H1 (cell line): ENCODE measurements around the gene RBMX. TPM values are rescaled to one million over a fixed set of nuclear protein-coding genes. Genes with fewer than 3 reads are reported as not detected.
"Not testable (repeated sequence)": the region's sequence is repeated elsewhere in the genome, so short reads cannot be mapped to it uniquely, and the experiment has no call there.

Experiments used
- CTCF ChIA-PET: fragments of 300-600 bp; sonication (Branson Sonifier 250); formaldehyde crosslinking; loops from one replicate; lab custom pipeline; 2021; ENCODE audit not compliant: partially characterized antibody; lab: Charles Lee
- POLR2A ChIA-PET: fragments of 300-600 bp; sonication (Branson Sonifier 250); formaldehyde crosslinking; loops from one replicate; lab custom pipeline; 2021; ENCODE audit warnings: inconsistent platforms; ENCODE audit not compliant: partially characterized antibody; lab: Charles Lee
- DNase-seq, 2 experiments: peaks; one replicate each; pipeline versions ENCODE4 v3.0.0 to v3.0.0-alpha.2; 2010 to 2022; ENCODE audit warnings: low spot score in 2 of 2, low read depth in 1 of 2, mixed read lengths in 1 of 2
- FAIRE-seq: peaks from 2 replicates; lab custom pipeline; 2011; peaks lifted over from hg19 to GRCh38; lab: Jason Lieb, UNC
- H2AFZ ChIP-seq: 2 replicates; pipeline ENCODE4 v1.8.1; 2012; ENCODE audit warnings: low read length, inconsistent platforms
- H2AK5ac ChIP-seq: 2 replicates; pipeline ENCODE4 v1.6.1; 2013; ENCODE audit warnings: low read depth, low read length
- H2BK120ac ChIP-seq: replicated peaks from 2 replicates; pipeline ENCODE3; 2013; ENCODE audit warnings: low read depth, low read length, inconsistent platforms
- H2BK12ac ChIP-seq: 2 replicates; pipeline ENCODE4 v1.6.1; 2013; ENCODE audit warnings: low read depth, low read length
- H2BK15ac ChIP-seq: 2 replicates; pipeline ENCODE4 v1.6.1; 2013; ENCODE audit warnings: low read length
- H2BK20ac ChIP-seq: 2 replicates; pipeline ENCODE4 v1.6.1; 2013; ENCODE audit warnings: low read length
- H2BK5ac ChIP-seq: 2 replicates; pipeline ENCODE4 v1.6.1; 2013; ENCODE audit warnings: low read depth, low read length
- H3K14ac ChIP-seq: 2 replicates; pipeline ENCODE4 v1.6.1; 2013; ENCODE audit warnings: inconsistent platforms; ENCODE audit not compliant: insufficient read length
- H3K18ac ChIP-seq: 2 replicates; pipeline ENCODE4 v1.6.1; 2013; ENCODE audit warnings: low read length; ENCODE audit errors: extremely low read depth
- H3K23ac ChIP-seq: 2 replicates; pipeline ENCODE4 v1.6.1; 2013; ENCODE audit warnings: inconsistent platforms; ENCODE audit not compliant: insufficient read length
- H3K23me2 ChIP-seq: 2 replicates; pipeline ENCODE4 v1.6.1; 2013; ENCODE audit warnings: low read depth, low read length
- H3K27ac ChIP-seq: 2 replicates; pipeline ENCODE4 v1.6.1; 2011; ENCODE audit warnings: low read depth, low read length, inconsistent platforms
- H3K27me3 ChIP-seq, 4 experiments: replicated peaks in 1 of 4; 1 replicate in 1 of 4; 2 replicates in 3 of 4; pipeline versions ENCODE4 v1.6.1 to v1.8.1; 2011 to 2013; ENCODE audit warnings: low read length in 3 of 4, mild to moderate bottlenecking in 3 of 4, inconsistent platforms in 2 of 4, mixed read lengths in 2 of 4, moderate library complexity in 1 of 4; ENCODE audit not compliant: control insufficient read depth in 3 of 4, insufficient read depth in 3 of 4; ENCODE audit errors: extremely low read depth in 1 of 4
- H3K36me3 ChIP-seq, 4 experiments: 2 replicates each; pipeline versions ENCODE4 v1.6.1 to v1.8.1; 2011 to 2013; ENCODE audit warnings: mild to moderate bottlenecking in 4 of 4, low read length in 3 of 4, moderate library complexity in 2 of 4, control low read depth in 1 of 4, inconsistent platforms in 1 of 4; ENCODE audit not compliant: insufficient read depth in 4 of 4, control insufficient read depth in 2 of 4
- H3K4ac ChIP-seq: replicated peaks from 2 replicates; pipeline ENCODE3; 2013; ENCODE audit warnings: low read length, low read depth, mixed read lengths, inconsistent platforms; ENCODE audit not compliant: insufficient read length
- H3K4me1 ChIP-seq, 4 experiments: replicated peaks in 1 of 4; 1 replicate in 1 of 4; 2 replicates in 3 of 4; pipeline versions ENCODE4 v1.6.1 to v1.8.1; 2011 to 2013; ENCODE audit warnings: low read length in 3 of 4, inconsistent platforms in 2 of 4, mixed read lengths in 1 of 4; ENCODE audit not compliant: insufficient read depth in 4 of 4, control insufficient read depth in 3 of 4
- H3K4me2 ChIP-seq, 2 experiments: 2 replicates each; pipeline versions ENCODE4 v1.6.1 to v1.8.1; 2011 to 2013; ENCODE audit warnings: low read depth in 2 of 2, low read length in 2 of 2, control low read depth in 1 of 2, inconsistent platforms in 1 of 2, mild to moderate bottlenecking in 1 of 2; ENCODE audit not compliant: insufficient read depth in 1 of 2
- H3K4me3 ChIP-seq, 4 experiments: fragments of 200-600, 300-600 bp in 1 of 4; sonication (generic), shearing (Covaris generic), sonication (Bioruptor Twin) in 1 of 4; 2 replicates each; pipeline versions ENCODE4 v1.5.1 to v1.8.1; 2011 to 2016; ENCODE audit warnings: low read length in 4 of 4, low read depth in 3 of 4, control low read depth in 2 of 4, inconsistent platforms in 2 of 4, mild to moderate bottlenecking in 2 of 4, mixed read lengths in 1 of 4, moderate library complexity in 1 of 4; ENCODE audit not compliant: insufficient read depth in 2 of 4; ENCODE audit errors: extremely low read depth in 1 of 4
- H3K56ac ChIP-seq: replicated peaks from 2 replicates; pipeline ENCODE3; 2013; ENCODE audit warnings: low read depth, mild to moderate bottlenecking, mixed read lengths, low read length, inconsistent platforms; ENCODE audit not compliant: insufficient read length
- H3K79me1 ChIP-seq: 2 replicates; pipeline ENCODE4 v1.6.1; 2013; ENCODE audit warnings: low read depth, low read length, control low read depth
- H3K79me2 ChIP-seq, 2 experiments: 2 replicates each; pipeline versions ENCODE4 v1.6.1 to v1.8.1; 2012 to 2013; ENCODE audit warnings: low read length in 2 of 2, mild to moderate bottlenecking in 2 of 2, inconsistent platforms in 1 of 2; ENCODE audit not compliant: insufficient read depth in 2 of 2, control insufficient read depth in 1 of 2
- H3K9ac ChIP-seq, 4 experiments: replicated peaks in 1 of 4; 1 replicate in 1 of 4; 2 replicates in 3 of 4; pipeline versions ENCODE4 v1.6.1 to v1.8.1; 2011 to 2013; ENCODE audit warnings: low read depth in 3 of 4, low read length in 3 of 4, control low read depth in 2 of 4, mild to moderate bottlenecking in 2 of 4, moderate library complexity in 2 of 4, inconsistent platforms in 1 of 4; ENCODE audit errors: extremely low read depth in 1 of 4
- H3K9me3 ChIP-seq, 2 experiments: 2 replicates each; pipeline versions ENCODE4 v1.6.1 to v1.8.1; 2012 to 2013; ENCODE audit warnings: mild to moderate bottlenecking in 2 of 2, moderate library complexity in 2 of 2, control low read depth in 1 of 2, inconsistent platforms in 1 of 2, low read depth in 1 of 2, low read length in 1 of 2, mixed read lengths in 1 of 2; ENCODE audit not compliant: insufficient read depth in 2 of 2
- H4K20me1 ChIP-seq, 2 experiments: replicated peaks in 1 of 2; 2 replicates each; pipeline versions ENCODE3 to v1.8.1; 2011 to 2013; ENCODE audit warnings: inconsistent platforms in 2 of 2, low read length in 2 of 2, mild to moderate bottlenecking in 1 of 2; ENCODE audit not compliant: insufficient read depth in 2 of 2, control insufficient read depth in 1 of 2
- H4K5ac ChIP-seq: 2 replicates; pipeline ENCODE4 v1.6.1; 2013; ENCODE audit warnings: low read length, low read depth, mixed read lengths, inconsistent platforms; ENCODE audit not compliant: insufficient read length
- H4K8ac ChIP-seq: 2 replicates; pipeline ENCODE4 v1.8.0; 2013; ENCODE audit warnings: mild to moderate bottlenecking, moderate library complexity, low read length, inconsistent platforms; ENCODE audit not compliant: insufficient read depth; ENCODE audit errors: extremely low read depth
- H4K91ac ChIP-seq: replicated peaks from 2 replicates; pipeline ENCODE3; 2013; ENCODE audit warnings: low read length, mixed read lengths, inconsistent platforms; ENCODE audit not compliant: insufficient read length
- WGBS, 2 experiments: shearing (Covaris generic) in 1 of 2; methylation state at CpG; one replicate each; pipeline versions ENCODE4 v1.1.6 to v1.1.7; 2013 to 2015; ENCODE audit warnings: low lambda C conversion rate in 2 of 2, mixed read lengths in 2 of 2, inconsistent platforms in 1 of 2, low coverage in 1 of 2, missing lambda C conversion rate in 1 of 2; ENCODE audit not compliant: insufficient replicate concordance in 2 of 2, insufficient coverage in 1 of 2, insufficient read length in 1 of 2; ENCODE audit errors: extremely low coverage in 1 of 2, missing lambda C conversion rate in 1 of 2; 5-methylcytosine and 5-hydroxymethylcytosine counted together
- polyA plus RNA-seq, 7 experiments: library from polyadenylated mRNA; depleted of rRNA in 3 of 7; stranded (reverse) in 5 of 7; unstranded in 2 of 7; fragments of >200 nt in 5 of 7; fragments of 200-250 nt in 2 of 7; gene quantifications; 1 replicate in 5 of 7; 2 replicates in 1 of 7; 4 replicates in 1 of 7; pipeline versions ENCODE4 v1.2.1 to v1.2.3, GENCODE V29; 2011 to 2013; ENCODE audit warnings: missing spikeins in 2 of 7, mixed read lengths in 2 of 7
- total RNA-seq: library from RNA; stranded (reverse); fragmentation: NEBNext Ultra II Directional; extraction: Animal tissue kit (Norgen Biotek cat#: 25700); gene quantifications from 2 replicates; pipeline ENCODE4 v1.2.1, GENCODE V29; 2021

The RBMX gene
- total and polyA plus RNA-seq, 2 of the 8 experiments (the other 6 are each of a cell fraction or from before 2014, with no cell fraction given), result 213 to 476 TPM

- not testable (repeated sequence) for H3K4me2 ChIP-seq, H2BK5ac ChIP-seq, H3K4me1 ChIP-seq, H3K56ac ChIP-seq, H4K20me1 ChIP-seq, H4K91ac ChIP-seq, H2BK120ac ChIP-seq, H3K9me3 ChIP-seq, H2AK5ac ChIP-seq, H3K18ac ChIP-seq, H3K79me1 ChIP-seq, H3K23ac ChIP-seq, H2BK12ac ChIP-seq, FAIRE-seq, H3K9ac ChIP-seq, H4K5ac ChIP-seq, H3K23me2 ChIP-seq, H2BK15ac ChIP-seq, H4K8ac ChIP-seq, H3K79me2 ChIP-seq, H3K4me3 ChIP-seq, DNase-seq, H3K4ac ChIP-seq, H3K27ac ChIP-seq, H2BK20ac ChIP-seq, H3K36me3 ChIP-seq, H3K27me3 ChIP-seq, H2AFZ ChIP-seq, H3K14ac ChIP-seq
- WGBS, 2 experiments, result 83% methylated on average over 4 of the region's 7 CpGs; no CpG with 5 or more reads in 1 of the 2 experiments
- ChIA-PET POLR2A (interaction anchor here (1.2 kb wide), 1 partner anchor 37 kb away, joined by 5 read pairs; no protein-coding TSS in a partner anchor), CTCF (interaction anchor here (2.2 kb wide), 1 partner anchor 14 kb away, joined by 6 read pairs; no protein-coding TSS in a partner anchor)
Observed at GRCh38 chrX:136911661-136912060, 31.1 kb upstream of the RBMX start.
